ENCODE results near the gene SLC12A2. TPM values are rescaled to one million over a fixed set of nuclear protein-coding genes. Genes with fewer than 3 reads are reported as not detected.
A peak's percentile ranks its signal among the peaks of the same experiment; 100 is the strongest.

SLC12A2 gene
- total and polyA plus RNA-seq, 8 donors, result 2.1 to 67.4 (median 10.1) TPM

GRCh38 chr5:128197896-128198522, 114.4 kb downstream of the SLC12A2 start:
- 73 to 82% methylated on average over 4 of the region's 4 CpGs for WGBS, 2 donors
- FAIRE-seq (no peak), DNase-seq (no peak), ATAC-seq (no peak)
- intact Hi-C loops (cut with DNase I), result loop anchor here in 1 of 3 donors (5.0 to 10.0 kb wide), 2 partner anchors 433 to 631 kb away; no protein-coding TSS in a partner anchor
- H3K27ac ChIP-seq, result no peak overlapping the region
- H3K4me1 ChIP-seq, result peaks cover 0 to 14% (median 5%) of the 10 kb centered on the region in 3 donors
- H3K9me3 ChIP-seq, result no peaks in the 10 kb centered on the region
- no peak overlapping the region for H3K4me3 ChIP-seq
- H3K36me3 ChIP-seq, result no peaks in the 10 kb centered on the region
- no peaks in the 10 kb centered on the region for H3K27me3 ChIP-seq
- no peak for TF ChIP-seq CTCF (IDR thresholded peaks at IDR 0.05)

- peaks cover 0 to 14% (median 5%) of the 10 kb centered on the region in 3 donors for H3K4me1 ChIP-seq
- intact Hi-C loops (cut with DNase I), result loop anchor here in 1 of 3 donors (5.0 to 10.0 kb wide), 2 partner anchors 434 to 632 kb away; no protein-coding TSS in a partner anchor
- no peak for FAIRE-seq
- H3K4me3 ChIP-seq, result no peak overlapping the region
- DNase-seq, result peak in 2 of 6 donors; percentile 25 to 39
- peak; percentile 55 to 68 (median 61) for ATAC-seq
- no peaks in the 10 kb centered on the region for H3K27me3 ChIP-seq
- WGBS, 2 donors, result 47 to 56% methylated on average over 4 of the region's 4 CpGs
- H3K9me3 ChIP-seq, result no peaks in the 10 kb centered on the region
- H3K27ac ChIP-seq, result no peak overlapping the region
- H3K36me3 ChIP-seq, result no peaks in the 10 kb centered on the region
- TF ChIP-seq CTCF (IDR thresholded peaks at IDR 0.05), result no peak
Observed at GRCh38 chr5:128199104-128199503, 115.5 kb downstream of the SLC12A2 start.

- no peak for ATAC-seq
- H3K9me3 ChIP-seq, result no peaks in the 10 kb centered on the region
- H3K27ac ChIP-seq, result no peak overlapping the region
- FAIRE-seq, result no peak
- H3K36me3 ChIP-seq, result no peaks in the 10 kb centered on the region
- no peak for DNase-seq
- intact Hi-C loops (cut with DNase I), result loop anchor here in 2 of 3 donors (5.0 to 10.0 kb wide), 4 partner anchors 325 to 635 kb away; no protein-coding TSS in a partner anchor
- no peak for TF ChIP-seq CTCF (IDR thresholded peaks at IDR 0.05)
- no peaks in the 10 kb centered on the region for H3K27me3 ChIP-seq
- H3K4me1 ChIP-seq, result peaks cover 0 to 14% (median 5%) of the 10 kb centered on the region in 3 donors
- H3K4me3 ChIP-seq, result no peak overlapping the region
Observed at GRCh38 chr5:128199611-128200010, 116.0 kb downstream of the SLC12A2 start.

- peak; percentile 94 to 98 (median 98) for ATAC-seq
- Histone ChIP-seq H3K9me3 (no peaks in the 10 kb centered on the region), H3K36me3 (no peaks in the 10 kb centered on the region), H3K4me3 (peak overlapping the region in 2 of 4 donors; percentile 10 to 16), H3K4me1 (peaks cover 0 to 14% (median 5%) of the 10 kb centered on the region in 3 donors), H3K27ac (no peak overlapping the region), H3K27me3 (no peaks in the 10 kb centered on the region)
- WGBS, 2 donors, result 7 to 10% methylated on average over 36 of the region's 36 CpGs
- peak; percentile 74 to 97 (median 87) for DNase-seq
- intact Hi-C loops (cut with DNase I), result loop anchor here in 2 of 3 donors (10.0 kb wide), 2 partner anchors 326 to 636 kb away; no protein-coding TSS in a partner anchor
- no peak for FAIRE-seq
- peak; percentile 73 to 88 (median 84) for TF ChIP-seq CTCF (IDR thresholded peaks at IDR 0.05)
Observed at GRCh38 chr5:128201065-128201926, 117.7 kb downstream of the SLC12A2 start.

Measured in pancreas (tissue), 10 donors.